Stomach (tissue), 9 donors: ENCODE measurements around the gene NPHP4. TPM values are rescaled to one million over a fixed set of nuclear protein-coding genes. Genes with fewer than 3 reads are reported as not detected.

ENCODE experiments used
- DNase-seq, 2 donors: peaks; one replicate each; pipeline versions ENCODE4 v3.0.0 to v3.0.0-alpha.2; 2013 to 2019
- H3K27ac ChIP-seq, 5 donors: fragments of 200-600 bp in 4 of 5; sonication (generic) in 4 of 5; one replicate each; pipeline ENCODE4 v1.5.1; 2013 to 2019; ENCODE audit warnings: mild to moderate bottlenecking in 1 of 5, moderate library complexity in 1 of 5
- H3K27me3 ChIP-seq, 3 donors: fragments of 200-600 bp; sonication (generic); one replicate each; pipeline ENCODE4 v1.5.1; 2017 to 2019; ENCODE audit warnings: mixed run types in 1 of 3
- H3K36me3 ChIP-seq, 4 donors: fragments of 200-600 bp; sonication (generic); 1 replicate in 3 of 4; 2 replicates in 1 of 4; pipeline ENCODE4 v1.5.1; 2016 to 2019
- H3K4me1 ChIP-seq, 4 donors: fragments of 200-600 bp; sonication (generic); one replicate each; pipeline ENCODE4 v1.5.1; 2016 to 2019
- H3K4me3 ChIP-seq, 4 donors: fragments of 200-600 bp; sonication (generic) in 3 of 4; one replicate each; pipeline ENCODE4 v1.5.1; 2016 to 2019; ENCODE audit warnings: mild to moderate bottlenecking in 1 of 4
- H3K9me3 ChIP-seq, 4 donors: fragments of 200-600 bp; sonication (generic); one replicate each; pipeline ENCODE4 v1.5.1; 2016 to 2019
- CTCF ChIP-seq, 7 experiments: fragments of 450-650 bp in 4 of 7; fragments of 200-600 bp in 3 of 7; sonication (generic) in 3 of 7; IDR thresholded peaks; one replicate each; pipeline ENCODE4 v1.5.1; 2016 to 2019; ENCODE audit warnings: antibody characterized with exemption in 7 of 7, control low read depth in 2 of 7, mild to moderate bottlenecking in 1 of 7
- EP300 ChIP-seq: sonication (generic); formaldehyde crosslinking; IDR thresholded peaks from one replicate; pipeline ENCODE4 v1.6.1; 2017; ENCODE audit warnings: antibody characterized with exemption
- POLR2A ChIP-seq, 4 donors: fragments of 450-650 bp; IDR thresholded peaks; one replicate each; pipeline ENCODE4 v1.6.1; 2016; ENCODE audit warnings: antibody characterized with exemption in 4 of 4, control low read depth in 2 of 4, mild to moderate bottlenecking in 1 of 4, moderate library complexity in 1 of 4
- POLR2AphosphoS5 ChIP-seq, 3 donors: sonication (generic); formaldehyde crosslinking; IDR thresholded peaks; one replicate each; pipeline ENCODE4 v1.6.1; 2016; ENCODE audit warnings: antibody characterized with exemption in 3 of 3
- WGBS, 5 donors: extraction: QIAGEN DNeasy Blood & Tissue Kit in 3 of 5; methylation state at CpG; one replicate each; pipeline versions ENCODE4 v1.1.5 to v1.1.7; 2013 to 2018; 5-methylcytosine and 5-hydroxymethylcytosine counted together
- intact Hi-C: fragments of 100-400 bp; cut with DNase I; formaldehyde crosslinking; loops from one replicate; pipeline ENCODE4 v1.15.1; 2023; ENCODE audit warnings: low total_unique reads
- polyA plus RNA-seq, 3 donors: library from polyadenylated mRNA; stranded (reverse); fragments of 200-250 nt; gene quantifications; one replicate each; pipeline ENCODE4 v1.2.3, GENCODE V29; 2013
- total RNA-seq, 5 donors: library from RNA; depleted of rRNA; stranded (reverse); fragments of >200 nt; gene quantifications; one replicate each; pipeline versions ENCODE4 v1.1.0 to v1.2.3, GENCODE V29; 2014 to 2016
- donor health status: healthy with polysubstance abuse.
- donor health status: Bipolar disorder and iron deficiency.
- donor health status: healthy.

Gene NPHP4
- total and polyA plus RNA-seq, 8 donors, result 1.9 to 29.7 (median 7.3) TPM

GRCh38 chr1:6008084-6008415 is 15.8 kb upstream of the NPHP4 start:
- H3K27ac ChIP-seq, result no peak overlapping the region
- H3K36me3 ChIP-seq, result no peaks in the 10 kb centered on the region
- H3K27me3 ChIP-seq, result peaks cover 0 to 22% (median 0%) of the 10 kb centered on the region in 3 donors
- intact Hi-C loops, result no loop called here
- H3K4me1 ChIP-seq, result no peaks in the 10 kb centered on the region
- H3K4me3 ChIP-seq, result no peak overlapping the region
- no peaks in the 10 kb centered on the region for H3K9me3 ChIP-seq
- no peak for TF ChIP-seq POLR2AphosphoS5 (IDR thresholded peaks at IDR 0.05)
- no peak for TF ChIP-seq POLR2A (IDR thresholded peaks at IDR 0.05)
- WGBS, 5 donors, result 80 to 90% (median 83%) methylated on average over 11 of the region's 11 CpGs
- no peak for DNase-seq

DNA sequence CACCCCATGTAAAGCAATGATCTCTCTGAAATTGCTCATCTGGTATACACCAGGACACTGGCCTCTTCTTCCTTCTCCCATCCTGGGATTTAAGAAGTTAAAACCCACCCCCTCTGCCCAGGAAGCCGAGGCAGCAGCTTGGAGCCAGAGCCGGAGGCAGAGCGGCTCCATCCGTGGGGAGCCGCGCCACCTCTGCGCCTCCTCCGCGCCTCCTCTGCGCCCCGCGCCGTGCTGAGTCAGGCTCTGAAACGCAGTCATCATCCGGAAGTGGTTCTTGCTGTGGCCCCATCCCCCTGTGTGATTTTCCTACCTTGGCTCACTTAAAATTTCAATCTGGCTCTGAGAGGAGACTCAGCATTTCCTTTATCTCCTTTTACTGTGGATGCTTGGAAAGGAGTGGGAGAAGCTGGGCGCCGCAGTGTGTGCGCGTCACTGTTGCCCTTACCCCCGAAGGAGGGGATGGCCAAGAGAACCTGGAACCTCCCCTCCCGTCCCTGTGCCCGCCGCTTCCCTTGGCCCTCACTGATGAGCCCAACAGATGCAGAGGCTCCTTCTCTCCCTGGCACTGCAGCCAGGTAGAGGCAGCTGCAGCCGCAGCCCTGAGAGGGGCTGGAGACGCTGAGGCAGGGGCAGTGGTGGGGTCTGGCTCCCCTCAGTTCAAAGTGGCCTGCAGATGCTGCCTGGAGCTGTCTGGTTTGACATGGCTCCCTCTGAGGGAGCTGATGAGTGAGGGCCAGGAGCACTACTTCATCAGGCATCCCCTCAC is 15.3 kb upstream of the NPHP4 start:
- WGBS, 5 donors, result 64 to 76% (median 69%) methylated on average over 22 to 25 of the region's 25 CpGs
- Histone ChIP-seq H3K36me3 (no peaks in the 10 kb centered on the region), H3K4me1 (no peaks in the 10 kb centered on the region), H3K4me3 (no peak overlapping the region), H3K27me3 (peaks cover 0 to 28% (median 0%) of the 10 kb centered on the region in 3 donors), H3K27ac (no peak overlapping the region), H3K9me3 (no peaks in the 10 kb centered on the region)
- intact Hi-C loops, result no loop called here
- no peak for DNase-seq
- TF ChIP-seq POLR2AphosphoS5 (IDR thresholded peaks at IDR 0.05) (no peak), EP300 (no peak), POLR2A (IDR thresholded peaks at IDR 0.05) (no peak), CTCF (IDR thresholded peaks at IDR 0.05) (no peak)

- intact Hi-C loops, result no loop called here
- Histone ChIP-seq H3K9me3 (no peaks in the 10 kb centered on the region), H3K36me3 (no peaks in the 10 kb centered on the region), H3K4me3 (no peak overlapping the region), H3K27ac (no peak overlapping the region), H3K4me1 (no peaks in the 10 kb centered on the region), H3K27me3 (peaks cover 0 to 29% (median 0%) of the 10 kb centered on the region in 3 donors)
- TF ChIP-seq EP300 (no peak), CTCF (IDR thresholded peaks at IDR 0.05) (no peak), POLR2AphosphoS5 (IDR thresholded peaks at IDR 0.05) (no peak), POLR2A (IDR thresholded peaks at IDR 0.05) (no peak)
- DNase-seq, result no peak
- WGBS, 5 donors, result 56 to 64% (median 61%) methylated on average over 10 to 12 of the region's 12 CpGs
Measured at GRCh38 chr1:6006882-6007281, 14.7 kb upstream of the NPHP4 start.

DNA sequence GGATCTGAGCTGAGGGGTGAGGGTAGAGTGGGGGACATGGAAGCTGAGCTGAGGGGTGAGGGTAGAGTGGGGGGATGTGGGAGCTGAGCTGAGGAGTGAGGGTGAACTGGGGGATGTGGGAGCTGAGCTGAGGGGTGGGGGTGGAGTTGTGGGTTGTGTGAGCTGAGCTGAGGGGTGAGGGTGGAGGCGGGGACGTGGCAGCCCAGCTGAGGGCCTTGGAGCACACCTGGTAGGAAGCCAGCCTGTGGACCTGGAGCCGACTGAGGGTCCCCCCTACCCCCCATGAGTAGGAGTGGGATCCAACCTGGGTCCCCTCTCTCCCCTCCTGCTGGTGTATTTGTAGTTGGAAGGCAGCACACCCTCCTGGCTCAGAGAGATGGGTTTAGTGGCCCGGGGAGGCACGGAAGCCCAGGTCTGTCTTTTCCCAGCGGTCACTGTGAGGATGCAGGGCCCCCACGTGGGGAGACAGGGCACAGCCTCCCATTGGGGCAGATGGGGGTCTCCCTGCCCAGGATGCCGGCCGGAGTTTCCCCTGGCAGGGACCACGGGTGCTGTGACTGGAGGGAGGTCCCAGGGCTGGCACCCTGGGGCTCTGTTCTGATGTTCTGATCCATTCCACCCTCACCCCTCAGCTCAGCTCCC is 13.2 kb upstream of the NPHP4 start:
- DNase-seq, result peak in 1 of 2 donors; percentile 40
- H3K4me1 ChIP-seq, result no peaks in the 10 kb centered on the region
- WGBS, 5 donors, result 71 to 80% (median 75%) methylated on average over 9 to 10 of the region's 10 CpGs

More for the DNA sequence above, 13.2 kb upstream of the NPHP4 start:
- intact Hi-C loops, result no loop called here
- H3K36me3 ChIP-seq, result no peaks in the 10 kb centered on the region
- peaks cover 0 to 29% (median 0%) of the 10 kb centered on the region in 3 donors for H3K27me3 ChIP-seq
- H3K27ac ChIP-seq, result no peak overlapping the region
- TF ChIP-seq CTCF (IDR thresholded peaks at IDR 0.05) (no peak), POLR2AphosphoS5 (IDR thresholded peaks at IDR 0.05) (no peak), EP300 (no peak), POLR2A (IDR thresholded peaks at IDR 0.05) (no peak)
- H3K9me3 ChIP-seq, result no peaks in the 10 kb centered on the region
- no peak overlapping the region for H3K4me3 ChIP-seq
